Measurements from ENCODE around the gene HCLS1.

Gene HCLS1

GRCh38 chr3:121698476-121698875 is 37.8 kb upstream of the HCLS1 start:
- no peaks in the 10 kb centered on the region for H3K9me2 ChIP-seq (ENCODE audit: low read depth, low read length)
- no peaks in the 10 kb centered on the region for H3K4me1 ChIP-seq (ENCODE audit: insufficient read depth, low read length, severe bottlenecking)
- no peak overlapping the region for H3K27ac ChIP-seq (ENCODE audit: low read depth, low read length, poor library complexity, severe bottlenecking)
- H3K36me3 ChIP-seq (ENCODE audit: insufficient read depth, low read length): peaks cover 6% of the 10 kb centered on the region; the same call in 1 of the 2 replicates
- TF ChIP-seq CTCF (IDR thresholded peaks at IDR 0.05; ENCODE audit: low read length) (no peak), EZH2 (IDR thresholded peaks at IDR 0.05; ENCODE audit: borderline replicate concordance, low read length) (no peak)
- no peaks in the 10 kb centered on the region for H3K27me3 ChIP-seq (ENCODE audit: insufficient read depth, low read length)
- no peaks in the 10 kb centered on the region for H3K79me2 ChIP-seq (ENCODE audit: insufficient read depth, low read length)
- H3K9me3 ChIP-seq (ENCODE audit: low read length): no peaks in the 10 kb centered on the region
- no peak overlapping the region for H2AFZ ChIP-seq (ENCODE audit: low read length)
- H3F3A ChIP-seq (ENCODE audit: insufficient read depth, low read length): no peaks in the 10 kb centered on the region
- H4K20me1 ChIP-seq (ENCODE audit: insufficient read depth, low read length): no peaks in the 10 kb centered on the region
- H3K4me2 ChIP-seq (ENCODE audit: low read length): no peak overlapping the region
- no peak overlapping the region for H3K9ac ChIP-seq (ENCODE audit: low read length)
- H3K4me3 ChIP-seq (ENCODE audit: low read depth, low read length, poor library complexity, severe bottlenecking): no peak overlapping the region

GRCh38 chr3:121696186-121696585 is 35.5 kb upstream of the HCLS1 start:
- H3K9me3 ChIP-seq (ENCODE audit: low read length): no peaks in the 10 kb centered on the region
- H2AFZ ChIP-seq (ENCODE audit: low read length): no peak overlapping the region
- H3K36me3 ChIP-seq (ENCODE audit: insufficient read depth, low read length): peaks cover 19% of the 10 kb centered on the region
- H3K9me2 ChIP-seq (ENCODE audit: low read depth, low read length): no peaks in the 10 kb centered on the region
- no peaks in the 10 kb centered on the region for H3K79me2 ChIP-seq (ENCODE audit: insufficient read depth, low read length)
- H3K27ac ChIP-seq (ENCODE audit: low read depth, low read length, poor library complexity, severe bottlenecking): no peak overlapping the region
- H3K27me3 ChIP-seq (ENCODE audit: insufficient read depth, low read length): no peaks in the 10 kb centered on the region
- H3K4me3 ChIP-seq (ENCODE audit: low read depth, low read length, poor library complexity, severe bottlenecking): no peak overlapping the region
- H3K4me2 ChIP-seq (ENCODE audit: low read length): no peak overlapping the region
- H3K4me1 ChIP-seq (ENCODE audit: insufficient read depth, low read length, severe bottlenecking): no peaks in the 10 kb centered on the region
- no peaks in the 10 kb centered on the region for H3F3A ChIP-seq (ENCODE audit: insufficient read depth, low read length)
- TF ChIP-seq CTCF (IDR thresholded peaks at IDR 0.05; ENCODE audit: low read length) (no peak), EZH2 (IDR thresholded peaks at IDR 0.05; ENCODE audit: borderline replicate concordance, low read length) (no peak)
- H4K20me1 ChIP-seq (ENCODE audit: insufficient read depth, low read length): no peaks in the 10 kb centered on the region
- no peak overlapping the region for H3K9ac ChIP-seq (ENCODE audit: low read length)

- H3F3A ChIP-seq (ENCODE audit: insufficient read depth, low read length): no peaks in the 10 kb centered on the region
- H3K27ac ChIP-seq (ENCODE audit: low read depth, low read length, poor library complexity, severe bottlenecking): no peak overlapping the region
Observed at GRCh38 chr3:121692010-121692699, 31.5 kb upstream of the HCLS1 start.

More at GRCh38 chr3:121692010-121692699, 31.5 kb upstream of the HCLS1 start:
- no peaks in the 10 kb centered on the region for H3K9me3 ChIP-seq (ENCODE audit: low read length)
- no peaks in the 10 kb centered on the region for H3K9me2 ChIP-seq (ENCODE audit: low read depth, low read length)
- H4K20me1 ChIP-seq (ENCODE audit: insufficient read depth, low read length): no peaks in the 10 kb centered on the region
- peaks cover 14% of the 10 kb centered on the region for H3K36me3 ChIP-seq (ENCODE audit: insufficient read depth, low read length)
- H3K27me3 ChIP-seq (ENCODE audit: insufficient read depth, low read length): no peaks in the 10 kb centered on the region
- TF ChIP-seq CTCF (IDR thresholded peaks at IDR 0.05; ENCODE audit: low read length) (no peak), EZH2 (IDR thresholded peaks at IDR 0.05; ENCODE audit: borderline replicate concordance, low read length) (no peak)
- no peak overlapping the region for H3K9ac ChIP-seq (ENCODE audit: low read length)
- no peak overlapping the region for H2AFZ ChIP-seq (ENCODE audit: low read length)
- no peaks in the 10 kb centered on the region for H3K4me1 ChIP-seq (ENCODE audit: insufficient read depth, low read length, severe bottlenecking)
- no peak overlapping the region for H3K4me2 ChIP-seq (ENCODE audit: low read length)
- H3K4me3 ChIP-seq (ENCODE audit: low read depth, low read length, poor library complexity, severe bottlenecking): no peak overlapping the region
- no peaks in the 10 kb centered on the region for H3K79me2 ChIP-seq (ENCODE audit: insufficient read depth, low read length)

Measured in OCI-LY1 (cell line).